SIG-M5 treated with dmso at 0.1 percent for 504 hours (cell line): ENCODE data around the gene ZFP62.
"Not testable (repeated sequence)": the region's sequence is repeated elsewhere in the genome, so short reads cannot be mapped to it uniquely, and the experiment has no call there.

ENCODE experiments used
- DNase-seq: peaks from one replicate; lab custom pipeline; 2025; ENCODE audit not compliant: unreplicated experiment; lab: John Stamatoyannopoulos, UW

Gene ZFP62

DNA sequence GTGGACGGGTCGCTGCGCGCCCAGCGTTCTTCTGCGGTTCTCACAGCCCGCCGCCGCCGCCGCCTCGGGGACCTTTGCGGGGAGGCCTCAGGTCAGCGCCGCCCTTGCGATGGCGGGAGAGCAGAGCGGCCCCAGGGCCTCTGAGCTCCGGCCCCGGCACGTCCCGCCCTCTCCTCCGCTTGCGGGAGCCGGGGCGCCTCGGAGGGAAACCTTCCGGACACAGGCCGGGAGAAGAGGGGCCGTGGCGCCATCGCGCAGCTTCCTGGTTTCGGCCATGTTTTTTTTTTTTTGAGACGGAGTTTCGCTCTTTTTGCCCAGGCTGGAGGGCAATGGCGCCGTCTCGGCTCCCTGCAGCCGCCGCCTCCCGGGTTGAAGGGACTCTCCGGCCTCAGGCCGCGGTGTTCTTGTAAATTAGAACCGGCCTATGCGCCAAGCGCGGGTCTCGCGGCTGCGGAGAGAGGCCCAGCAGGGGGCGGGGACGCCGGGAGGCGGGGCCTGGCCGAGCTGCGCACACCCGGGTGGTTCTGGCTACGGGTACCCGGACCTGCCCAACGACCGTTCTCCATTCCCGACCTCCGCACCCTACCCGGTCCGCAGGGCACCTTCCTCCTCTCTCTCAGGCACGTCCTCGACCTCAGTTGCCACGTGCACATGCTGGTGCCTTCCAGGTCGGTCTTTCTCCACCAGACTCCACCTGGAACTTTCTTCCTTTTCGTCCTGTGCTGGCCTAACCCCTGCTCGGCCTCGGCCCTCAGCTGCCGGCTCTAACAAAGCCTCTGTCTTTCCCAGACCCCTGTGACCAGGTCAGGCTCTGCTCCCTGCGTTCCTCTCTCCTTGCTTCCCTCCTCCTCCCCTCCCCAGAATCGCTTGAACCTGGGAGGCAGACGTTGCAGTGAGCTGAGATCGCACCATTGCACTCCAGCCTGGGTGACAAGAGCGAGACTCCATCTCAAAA lies 29.7 kb downstream of the ZFP62 start:
- DNase-seq: peak; percentile 66

DNA sequence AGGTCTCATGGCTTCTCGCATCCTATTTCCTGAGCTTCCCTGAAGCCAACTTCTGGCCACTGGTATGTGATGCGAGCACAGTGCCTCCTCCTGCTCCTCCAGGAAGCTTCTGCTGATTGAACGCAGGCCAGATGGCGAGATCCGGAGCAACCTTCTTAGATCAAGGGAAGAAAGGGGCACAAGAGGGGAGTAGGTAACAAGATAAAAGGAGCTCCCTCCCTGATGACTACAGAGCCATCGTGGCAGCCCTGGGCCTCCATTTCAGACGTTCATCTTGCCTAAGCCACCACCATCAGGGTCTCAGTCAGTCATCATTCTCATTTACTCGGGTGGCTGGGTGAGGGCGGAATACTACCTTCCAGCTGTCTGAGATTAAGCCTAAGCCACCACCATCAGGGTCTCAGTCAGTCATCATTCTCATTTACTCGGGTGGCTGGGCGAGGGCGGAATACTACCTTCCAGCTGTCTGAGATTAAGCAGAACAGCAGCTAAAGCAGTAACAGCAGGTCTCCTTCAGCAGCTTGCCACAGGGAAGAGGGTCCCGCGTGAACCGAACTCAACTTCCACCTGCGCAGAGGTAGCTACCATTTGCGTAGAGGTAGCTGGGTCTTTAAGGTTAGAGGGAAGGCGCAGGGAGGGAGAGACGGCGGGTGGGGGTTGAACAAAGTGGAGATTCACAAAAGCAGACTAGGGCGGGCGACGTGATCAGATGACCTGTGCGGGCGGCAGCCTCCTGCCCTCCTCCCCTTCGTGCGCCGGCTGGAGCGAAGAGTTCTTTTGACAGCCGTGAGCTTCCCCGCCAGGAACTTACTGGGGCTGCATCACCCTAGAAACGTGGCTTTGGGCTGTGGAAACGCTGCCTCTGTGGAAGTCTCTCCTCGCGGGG lies 30.6 kb downstream of the ZFP62 start:
- peak; percentile 54 for DNase-seq

DNA sequence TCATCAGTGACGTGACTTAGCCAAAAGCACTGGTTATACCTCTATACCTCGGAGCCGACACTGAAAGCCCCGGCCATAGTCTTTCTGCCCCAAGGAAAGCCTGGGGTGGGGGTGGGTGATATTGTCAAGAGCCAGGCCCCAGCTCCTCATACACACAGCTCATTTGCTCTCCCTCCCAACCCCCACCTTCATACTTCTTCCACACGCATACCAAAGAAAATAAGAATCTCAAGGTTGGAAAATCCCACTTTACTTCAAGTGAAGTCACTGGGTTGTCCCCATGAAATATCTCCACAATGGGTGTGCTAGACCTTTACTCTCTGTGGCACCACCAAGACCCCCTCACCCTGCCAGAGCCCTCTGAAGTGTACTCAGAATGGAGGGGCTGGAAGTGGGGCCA lies 31.4 kb downstream of the ZFP62 start:
- DNase-seq: no peak

DNA sequence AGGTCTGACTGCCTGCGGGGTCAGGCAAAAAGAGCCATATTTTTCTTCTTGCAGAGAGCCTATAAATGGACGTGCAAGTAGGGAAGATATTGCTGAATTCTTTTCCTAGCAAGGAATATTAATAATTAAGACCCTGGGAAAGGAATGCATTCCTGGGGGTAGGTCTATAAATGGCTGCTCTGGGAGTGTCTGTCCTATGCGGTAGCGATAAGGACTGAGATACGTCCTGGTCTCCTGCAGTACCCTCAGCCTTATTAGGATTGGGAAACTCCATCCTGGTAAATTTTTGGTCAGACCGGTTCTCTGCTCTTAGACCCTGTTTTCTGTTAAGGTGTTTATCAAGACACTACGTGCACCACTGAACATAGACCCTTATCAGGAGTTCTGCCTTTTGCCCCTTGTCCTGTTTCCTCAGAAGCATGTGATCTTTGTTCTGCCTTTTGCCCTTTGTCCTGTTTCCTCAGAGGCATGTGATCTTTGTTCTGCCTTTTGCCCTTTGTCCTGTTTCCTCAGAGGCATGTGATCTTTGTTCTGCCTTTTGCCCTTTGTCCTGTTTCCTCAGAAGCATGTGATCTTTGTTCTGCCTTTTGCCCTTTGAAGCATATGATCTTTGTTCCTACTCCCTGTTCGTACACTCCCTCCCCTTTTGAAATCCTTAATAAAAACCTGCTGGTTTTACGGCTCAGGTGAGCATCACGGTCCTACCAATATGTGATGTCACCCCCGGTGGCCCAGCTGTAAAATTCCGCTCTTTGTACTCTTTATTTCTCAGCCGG lies 32.1 kb downstream of the ZFP62 start:
- DNase-seq: not testable (repeated sequence)

DNA sequence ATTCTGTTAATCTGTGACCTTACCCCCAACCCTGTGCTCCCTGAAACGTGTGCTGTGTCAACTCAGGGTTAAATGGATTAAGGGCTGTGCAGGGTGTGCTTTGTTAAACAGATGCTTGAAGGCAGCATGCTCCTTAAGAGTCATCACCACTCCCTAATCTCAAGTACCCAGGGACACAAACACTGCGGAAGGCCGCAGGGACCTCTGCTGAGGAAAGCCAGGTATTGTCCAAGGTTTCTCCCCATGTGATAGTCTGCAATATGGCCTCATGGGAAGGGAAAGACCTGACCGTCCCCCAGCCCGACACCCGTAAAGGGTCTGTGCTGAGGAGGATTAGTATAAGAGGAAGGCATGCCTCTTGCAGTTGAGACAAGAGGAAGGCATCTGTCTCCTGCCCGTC lies 33.7 kb downstream of the ZFP62 start:
- DNase-seq: not testable (repeated sequence)

DNA sequence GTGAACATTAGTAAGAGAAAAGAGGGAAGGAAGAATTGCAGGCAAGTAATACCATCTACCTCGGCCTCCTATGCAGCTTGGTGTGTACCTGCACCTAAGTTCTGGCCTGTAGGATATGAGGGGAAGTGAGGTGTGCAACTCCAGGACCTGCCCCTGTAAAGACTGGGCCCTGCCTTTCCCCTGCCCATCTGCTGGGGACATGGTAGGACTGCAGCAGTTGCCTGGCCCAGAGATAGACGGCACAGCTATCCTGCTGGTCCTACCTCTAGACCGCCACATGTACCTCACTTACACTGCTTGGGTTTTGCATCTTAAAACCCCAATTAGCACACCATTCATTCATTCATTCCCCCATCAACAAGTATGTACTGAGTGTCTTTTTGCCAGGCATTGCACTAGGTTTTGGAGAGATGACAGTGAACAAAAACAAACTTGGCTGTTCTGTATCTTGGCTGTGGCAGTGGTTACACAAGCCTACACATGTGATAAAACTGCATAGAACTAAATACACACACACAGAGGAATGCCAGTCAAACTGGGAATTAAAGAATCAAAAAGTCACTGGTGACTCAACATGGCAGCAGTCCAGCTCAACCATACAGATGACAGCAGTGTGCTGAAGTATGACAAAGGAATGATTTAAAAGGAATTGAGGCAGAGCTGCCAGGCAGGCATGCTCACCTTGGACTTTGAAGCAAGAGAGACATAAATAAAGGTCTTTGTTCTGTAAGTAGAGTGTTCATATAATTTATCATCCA lies 35.1 kb downstream of the ZFP62 start:
- DNase-seq: peak; percentile 17

DNA sequence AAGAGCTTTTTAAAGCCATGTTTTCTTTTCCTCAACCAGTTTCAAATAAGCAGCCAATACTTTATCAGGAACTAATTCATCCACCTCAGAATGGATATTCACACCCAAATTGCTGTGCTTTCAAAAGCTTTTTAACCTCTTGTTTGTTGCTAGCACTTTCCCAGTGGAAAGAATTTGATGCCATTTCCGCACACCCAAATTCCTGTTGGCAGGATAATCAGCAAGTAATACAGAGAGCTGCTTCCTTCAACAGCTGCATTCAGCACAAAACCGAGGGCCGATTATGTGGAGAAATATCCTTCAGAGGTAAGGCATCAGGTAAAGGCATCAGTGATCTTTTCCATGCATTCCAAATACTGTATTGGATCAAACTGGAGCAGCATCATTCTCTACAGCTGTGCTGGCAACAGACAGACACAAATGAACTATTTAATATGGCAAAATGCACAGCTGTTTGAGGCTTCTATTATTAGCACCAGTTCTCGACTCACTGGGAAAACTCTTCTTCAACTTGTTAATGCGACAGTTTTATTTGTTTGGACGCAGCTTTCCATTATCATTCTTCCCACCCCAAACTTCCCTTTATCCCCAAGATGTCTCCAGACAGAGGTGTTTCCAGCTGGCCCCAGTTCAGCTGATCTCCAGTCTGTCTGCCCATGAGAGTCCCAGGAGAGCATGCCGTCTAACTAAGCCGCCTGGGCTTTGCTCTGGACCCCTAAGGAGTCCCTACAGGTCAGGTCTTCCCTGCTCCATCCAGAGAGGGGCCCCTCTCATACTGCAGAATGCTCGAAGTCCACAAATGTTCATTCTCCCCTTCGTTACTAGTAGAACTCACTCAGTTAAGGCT lies 36.2 kb downstream of the ZFP62 start:
- DNase-seq: no peak

DNA sequence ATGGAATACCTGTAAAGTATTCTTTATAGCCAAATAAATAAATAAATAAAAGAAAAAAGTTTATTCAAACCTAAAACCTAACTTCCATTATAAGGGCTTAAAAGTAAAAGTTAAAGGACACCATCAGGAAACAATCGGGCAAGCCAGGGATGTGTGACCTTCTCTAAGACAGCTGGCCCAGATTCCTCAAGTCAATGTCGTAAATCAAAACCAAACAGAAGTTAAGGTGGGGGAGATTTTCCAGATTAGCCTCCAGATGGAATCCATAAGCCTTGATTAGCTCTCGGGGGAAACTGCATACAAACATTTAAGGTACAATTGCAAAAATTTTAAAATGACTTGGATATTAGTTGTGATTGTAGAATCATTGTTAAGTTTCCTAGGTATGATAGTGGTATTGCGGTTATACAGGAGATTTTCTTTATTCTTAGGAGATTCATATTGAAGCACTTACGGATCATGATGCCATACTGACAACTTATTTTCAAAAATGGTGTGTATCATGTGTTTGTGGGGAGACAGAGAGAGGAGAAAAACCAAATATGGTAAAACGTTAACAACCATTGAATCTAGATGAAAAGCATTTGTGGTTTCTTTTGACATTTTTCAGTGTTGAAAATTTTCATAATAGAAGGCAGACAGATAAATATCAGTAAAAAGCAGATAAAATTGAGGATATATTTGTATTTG lies 37.0 kb downstream of the ZFP62 start:
- DNase-seq: no peak

DNA sequence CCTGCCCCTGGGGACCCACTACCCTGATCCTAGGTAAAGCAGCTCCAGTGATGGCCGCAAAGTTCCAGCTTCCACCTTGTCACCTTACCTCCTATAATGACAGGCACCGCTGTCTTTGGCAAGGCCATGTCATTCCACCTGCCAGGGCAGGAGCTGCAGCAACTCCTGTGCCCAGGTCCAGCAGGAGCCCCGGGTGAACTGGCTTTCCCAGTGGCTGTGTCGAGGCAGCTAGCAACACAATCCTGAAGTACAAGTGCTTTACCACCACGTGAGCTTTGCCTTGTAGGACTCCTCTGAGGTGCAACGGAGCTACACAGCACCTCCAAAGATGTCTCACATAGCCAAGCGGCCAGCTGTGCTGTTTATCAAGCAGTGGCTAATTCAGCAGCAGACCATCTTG lies 37.7 kb downstream of the ZFP62 start:
- DNase-seq: no peak

DNA sequence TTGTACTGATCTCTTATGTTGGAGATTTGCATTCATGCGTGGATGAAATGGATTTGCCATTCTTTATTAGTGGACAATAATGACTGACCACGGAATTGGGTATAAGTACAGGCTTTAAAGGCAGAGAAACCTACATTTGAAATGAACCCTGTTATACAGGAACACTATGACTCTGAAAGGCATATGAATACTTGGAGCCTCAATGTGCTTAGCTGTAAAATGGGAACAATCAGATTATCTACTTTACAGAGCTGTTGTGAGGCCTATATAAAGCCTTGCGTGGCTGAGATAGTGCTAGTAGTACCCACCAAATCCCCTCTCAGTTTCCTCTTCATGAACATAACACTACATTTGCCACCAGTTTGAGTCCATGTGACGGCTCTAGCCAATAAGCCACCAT lies 39.5 kb downstream of the ZFP62 start:
- DNase-seq: no peak

DNA sequence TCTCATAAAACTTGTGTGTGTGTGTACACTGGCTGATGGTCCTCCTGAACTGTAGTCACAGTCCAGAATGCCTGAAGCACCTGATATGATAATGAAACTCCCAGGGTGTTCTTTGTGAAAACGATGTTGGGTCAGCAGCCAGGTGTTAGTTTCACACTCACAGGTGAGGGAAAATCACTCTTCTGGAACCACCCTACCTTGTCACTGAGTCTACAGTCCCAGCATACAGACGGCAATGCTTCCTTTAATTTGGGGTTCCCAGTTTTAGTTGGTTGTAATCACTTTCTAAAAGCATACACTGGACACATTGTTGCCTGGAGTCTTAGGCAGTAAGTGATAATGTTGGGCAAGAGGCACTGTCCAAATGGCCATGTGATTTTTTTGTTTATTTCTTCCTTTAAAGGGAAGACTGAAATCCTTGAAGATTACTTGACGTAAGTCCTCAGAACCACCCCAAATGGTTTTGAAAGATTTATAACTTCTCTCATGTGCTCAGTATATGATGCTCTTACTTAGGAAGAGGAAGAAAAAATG lies 40.2 kb downstream of the ZFP62 start:
- no peak for DNase-seq

DNA sequence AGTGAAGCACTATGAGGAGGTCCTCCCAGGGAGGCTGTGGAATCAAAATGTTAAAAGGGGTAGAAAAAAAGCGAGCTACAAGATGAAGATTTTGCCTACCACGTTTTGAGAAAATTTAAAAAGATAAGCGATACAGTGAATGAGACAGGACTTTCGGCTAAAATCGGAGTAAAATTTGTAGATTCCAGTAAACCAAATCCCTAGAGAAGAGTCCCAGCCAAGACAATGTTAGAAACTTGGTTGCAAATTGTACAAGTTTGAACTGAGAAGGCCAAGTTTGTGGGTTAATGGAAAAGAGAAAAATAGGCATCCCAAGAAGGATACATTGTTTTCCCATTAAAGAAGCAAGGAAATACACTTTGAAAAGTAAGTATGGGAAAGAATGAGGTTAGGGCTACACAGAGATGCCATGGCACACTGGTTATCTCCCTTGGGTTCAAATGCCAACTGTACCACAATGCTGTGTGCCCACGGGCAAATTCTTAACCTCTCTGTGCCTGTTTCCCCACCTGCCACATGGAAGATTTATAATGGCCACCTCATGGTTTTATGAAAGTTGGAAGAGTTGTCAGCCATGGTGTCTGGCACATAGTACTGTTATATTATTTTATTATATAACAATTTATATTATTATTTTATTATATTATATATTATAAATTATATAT lies 42.3 kb downstream of the ZFP62 start:
- DNase-seq: no peak

DNA sequence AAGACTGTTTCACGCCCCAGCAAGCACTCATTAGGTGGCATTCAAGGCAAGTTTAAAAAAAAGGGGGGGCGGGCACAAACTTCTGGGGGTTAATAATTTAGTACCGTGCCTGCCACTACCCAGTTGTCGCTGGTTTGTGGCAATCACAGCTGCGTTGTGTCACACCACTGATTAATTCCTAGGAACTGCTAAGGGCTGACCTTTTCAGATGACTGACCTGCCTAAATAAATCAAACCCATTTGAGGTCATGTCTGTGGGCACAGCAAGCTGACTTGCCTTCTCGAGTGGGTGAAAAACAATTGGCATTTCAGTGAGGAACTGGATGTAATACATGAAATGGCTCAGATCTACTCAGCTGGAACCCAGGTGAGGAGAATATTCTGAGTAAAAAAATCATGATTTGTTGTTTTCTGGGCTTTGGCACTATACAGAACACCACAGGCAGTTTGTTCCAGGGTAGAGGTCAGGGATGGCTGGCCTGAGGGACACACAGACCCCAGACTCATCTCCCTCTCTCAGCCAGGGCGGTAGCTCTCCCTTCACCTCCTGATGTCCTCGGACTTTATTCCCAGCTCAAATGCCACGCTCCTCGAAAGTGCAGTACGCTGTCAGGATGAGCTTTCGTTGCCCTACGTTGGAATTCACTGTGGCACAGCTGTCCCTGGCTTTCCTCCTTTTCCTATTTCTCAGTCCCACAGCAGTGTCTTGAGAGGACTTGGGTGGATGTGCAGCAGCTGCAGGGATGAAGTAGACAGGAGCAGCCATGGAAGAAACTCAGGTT lies 43.0 kb downstream of the ZFP62 start:
- DNase-seq: no peak

DNA sequence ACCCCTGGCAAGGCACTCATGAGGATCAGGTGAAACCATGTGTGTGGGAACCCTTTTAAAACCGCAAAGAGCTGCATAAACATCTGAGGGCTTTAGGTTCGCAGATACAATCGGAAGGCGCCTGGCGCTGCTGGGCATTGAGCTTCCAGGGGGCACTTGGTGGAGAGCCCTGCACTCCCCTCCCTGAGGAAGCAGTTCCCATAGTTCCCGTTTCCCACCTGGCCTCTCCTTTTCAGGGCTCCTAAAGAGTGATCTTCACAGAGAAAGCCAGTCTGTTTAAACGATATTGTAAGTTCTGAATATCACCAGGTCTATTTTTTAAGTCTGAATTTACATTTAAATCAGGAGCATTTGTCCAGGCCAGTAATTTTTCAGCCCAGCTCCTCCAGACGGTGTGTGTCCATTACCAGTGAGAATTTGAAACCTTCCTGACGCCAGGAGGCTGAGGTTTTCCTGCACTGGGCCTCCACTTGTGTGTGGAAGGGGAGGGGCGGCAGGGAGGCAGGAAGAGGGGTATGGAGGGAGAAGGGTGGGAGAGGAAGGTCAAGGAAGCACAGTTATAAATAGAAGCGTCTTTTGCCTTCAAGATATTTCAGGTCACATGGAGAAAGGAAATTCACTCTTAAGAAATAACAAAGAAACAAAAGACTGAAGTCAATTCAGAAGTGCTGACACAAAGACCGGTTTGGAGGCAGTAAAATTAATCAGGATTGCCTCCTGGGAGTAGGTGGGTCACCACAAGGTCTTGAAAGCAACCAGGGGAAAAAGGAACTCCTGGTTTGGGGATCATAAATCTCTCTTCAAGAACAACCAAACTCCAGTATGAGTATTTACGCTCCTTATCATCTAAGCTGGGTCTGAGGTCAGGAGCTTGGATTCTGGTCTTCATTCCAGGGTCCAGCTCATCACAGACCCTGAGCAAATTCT lies 44.2 kb downstream of the ZFP62 start:
- DNase-seq: no peak

DNA sequence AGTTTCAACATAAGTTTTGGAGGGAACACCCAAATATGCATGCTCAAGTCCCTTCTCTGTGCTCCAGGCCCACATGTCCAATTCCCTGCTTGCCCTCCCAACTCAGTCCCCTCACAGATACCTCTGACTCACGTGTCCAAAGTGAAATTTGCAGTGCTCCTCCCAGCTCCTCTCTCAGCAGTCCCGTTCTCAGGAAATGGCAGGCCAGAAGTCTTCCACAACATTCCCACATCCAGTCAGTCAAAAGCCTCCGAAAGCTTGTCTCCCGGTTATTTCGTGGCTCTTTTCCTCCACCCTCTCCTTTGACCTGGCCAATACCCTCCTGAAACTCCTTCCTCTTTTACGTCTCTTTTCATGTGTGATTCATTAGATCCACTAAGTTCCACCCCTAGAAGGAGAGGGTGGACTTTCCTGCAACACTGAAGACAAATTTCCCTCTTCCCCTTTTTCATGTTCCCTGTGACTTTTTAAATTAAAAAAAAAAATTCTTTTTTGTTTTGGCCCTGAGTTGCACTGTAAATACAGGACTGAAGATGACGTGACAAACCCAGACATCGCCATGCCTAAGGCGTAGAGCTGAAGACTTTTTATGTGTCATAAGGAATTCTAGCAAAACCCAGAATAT lies 45.7 kb downstream of the ZFP62 start:
- peak; percentile 79 for DNase-seq

DNA sequence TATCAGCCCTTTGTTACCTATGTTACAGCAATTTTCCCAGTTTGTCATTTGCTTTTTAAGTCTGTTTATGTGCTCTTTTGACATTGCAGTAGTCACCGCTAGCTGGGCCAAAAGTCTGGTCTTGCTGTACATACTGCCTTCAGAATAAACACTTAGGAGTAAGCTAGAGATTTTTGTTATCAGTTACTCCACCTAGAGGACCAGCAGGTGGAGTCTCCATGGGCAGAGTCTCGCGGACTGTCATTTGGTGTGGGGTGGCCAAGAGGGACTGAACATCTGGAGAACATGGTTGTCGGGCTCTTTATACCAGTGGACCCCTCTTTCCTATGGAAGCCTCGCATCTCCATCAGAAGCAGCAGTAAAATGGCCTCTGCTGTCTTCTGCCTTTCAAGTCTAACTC lies 47.7 kb downstream of the ZFP62 start:
- DNase-seq: no peak
